CD14-positive monocyte (primary cell): ENCODE data around the gene ILF2. TPM values are rescaled to one million over a fixed set of nuclear protein-coding genes. Genes with fewer than 3 reads are reported as not detected.

Source experiments
- DNase-seq, 3 donors: peaks; one replicate each; pipeline ENCODE4 v3.0.0-alpha.2; 2011 to 2022
- H2AFZ ChIP-seq: 2 replicates; pipeline ENCODE4 v1.6.0; 2012; ENCODE audit warnings: mild to moderate bottlenecking, low read depth, low read length, inconsistent platforms; ENCODE audit not compliant: insufficient read depth, poor library complexity, severe bottlenecking
- H3K27ac ChIP-seq, 2 donors: 1 replicate in 1 of 2; 2 replicates in 1 of 2; pipeline ENCODE4 v1.5.1; 2012 to 2013; ENCODE audit warnings: low read length in 2 of 2, control low read depth in 1 of 2, inconsistent platforms in 1 of 2, low read depth in 1 of 2, mild to moderate bottlenecking in 1 of 2
- H3K27me3 ChIP-seq, 2 donors: one replicate each; pipeline versions ENCODE4 v1.6.0 to v1.6.1; 2011 to 2013; ENCODE audit warnings: low read length in 2 of 2; ENCODE audit not compliant: control insufficient read depth in 2 of 2, insufficient read depth in 2 of 2
- H3K36me3 ChIP-seq, 2 donors: replicated peaks in 1 of 2; 1 replicate in 1 of 2; 2 replicates in 1 of 2; pipeline versions ENCODE4 v1.5.1 to v1.6.1; 2012 to 2013; ENCODE audit warnings: low read length in 2 of 2, control low read depth in 1 of 2, inconsistent platforms in 1 of 2, mild to moderate bottlenecking in 1 of 2; ENCODE audit not compliant: insufficient read depth in 2 of 2, control insufficient read depth in 1 of 2
- H3K4me1 ChIP-seq, 2 donors: 1 replicate in 1 of 2; 2 replicates in 1 of 2; pipeline versions ENCODE4 v1.5.1 to v1.6.1; 2012 to 2013; ENCODE audit warnings: low read length in 2 of 2, control low read depth in 1 of 2, inconsistent platforms in 1 of 2, mild to moderate bottlenecking in 1 of 2, moderate library complexity in 1 of 2; ENCODE audit not compliant: insufficient read depth in 2 of 2, control insufficient read depth in 1 of 2
- H3K4me2 ChIP-seq: replicated peaks from 2 replicates; pipeline ENCODE3; 2012; ENCODE audit warnings: low read length, moderate library complexity, mild to moderate bottlenecking; ENCODE audit not compliant: poor library complexity, severe bottlenecking; ENCODE audit errors: extremely low read depth
- H3K4me3 ChIP-seq, 3 experiments: fragments of 200-600 bp in 1 of 3; sonication (generic) in 1 of 3; replicated peaks in 1 of 3; 1 replicate in 2 of 3; 2 replicates in 1 of 3; pipeline ENCODE4 v1.5.1; 2011 to 2013; ENCODE audit warnings: low read length in 3 of 3, mild to moderate bottlenecking in 3 of 3, control low read depth in 2 of 3, low read depth in 2 of 3, inconsistent platforms in 1 of 3, moderate library complexity in 1 of 3
- H3K79me2 ChIP-seq: 2 replicates; pipeline ENCODE4 v1.6.0; 2012; ENCODE audit warnings: mild to moderate bottlenecking, control low read depth, inconsistent platforms, low read length, moderate library complexity; ENCODE audit not compliant: insufficient read depth
- H3K9ac ChIP-seq: 2 replicates; pipeline ENCODE4 v1.6.0; 2017; ENCODE audit warnings: low read length, mild to moderate bottlenecking; ENCODE audit not compliant: insufficient read depth, poor library complexity, severe bottlenecking
- H3K9me3 ChIP-seq, 2 donors: replicated peaks in 1 of 2; 1 replicate in 1 of 2; 2 replicates in 1 of 2; pipeline versions ENCODE4 v1.5.1 to v1.6.1; 2012 to 2013; ENCODE audit warnings: low read length in 2 of 2, control low read depth in 1 of 2; ENCODE audit not compliant: control insufficient read depth in 1 of 2, insufficient read depth in 1 of 2
- H4K20me1 ChIP-seq: 2 replicates; pipeline ENCODE4 v1.6.0; 2012; ENCODE audit warnings: mild to moderate bottlenecking, low read length, control low read depth, moderate library complexity; ENCODE audit not compliant: insufficient read depth
- H3K27ac Mint-ChIP-seq, 7 donors: one replicate each; pipeline ENCODE4 v1.8.0; 2020; ENCODE audit warnings: mild to moderate bottlenecking in 7 of 7, mixed read lengths in 7 of 7, moderate library complexity in 6 of 7, inconsistent platforms in 2 of 7
- H3K27me3 Mint-ChIP-seq, 3 donors: one replicate each; pipeline ENCODE4 v1.8.0; 2021 to 2022; ENCODE audit warnings: low read depth in 3 of 3, mild to moderate bottlenecking in 3 of 3, mixed read lengths in 3 of 3, moderate library complexity in 3 of 3, inconsistent platforms in 1 of 3
- H3K36me3 Mint-ChIP-seq, 2 donors: one replicate each; pipeline ENCODE4 v1.8.0; 2020; ENCODE audit warnings: mixed read lengths in 2 of 2, inconsistent platforms in 1 of 2, mild to moderate bottlenecking in 1 of 2
- H3K4me1 Mint-ChIP-seq: one replicate; pipeline ENCODE4 v1.8.0; 2020; ENCODE audit warnings: mild to moderate bottlenecking, mixed read lengths
- H3K4me3 Mint-ChIP-seq, 2 donors: one replicate each; pipeline ENCODE4 v1.8.0; 2020; ENCODE audit warnings: mild to moderate bottlenecking in 2 of 2, mixed read lengths in 2 of 2, moderate library complexity in 1 of 2
- H3K9me3 Mint-ChIP-seq, 7 donors: one replicate each; pipeline ENCODE4 v1.8.0; 2020 to 2022; ENCODE audit warnings: mixed read lengths in 7 of 7, mild to moderate bottlenecking in 6 of 7, moderate library complexity in 6 of 7, inconsistent platforms in 2 of 7
- WGBS: methylation state at CpG from one replicate; pipeline ENCODE4 v1.1.5; 2013; ENCODE audit warnings: missing lambda C conversion rate; ENCODE audit not compliant: insufficient coverage; 5-methylcytosine and 5-hydroxymethylcytosine counted together
- intact Hi-C, 2 donors: fragments of 100-400 bp; cut with micrococcal nuclease; formaldehyde crosslinking; loops; one replicate each; pipeline versions ENCODE4 v1.15.0 to v1.15.1; 2023
- polyA plus RNA-seq, 3 donors: library from polyadenylated mRNA; depleted of rRNA in 1 of 3; unstranded in 2 of 3; stranded (reverse) in 1 of 3; fragments of 300-500 nt in 2 of 3; fragments of >200 nt in 1 of 3; fragmentation: Illumina TruSeq in 2 of 3; gene quantifications; 1 replicate in 2 of 3; 2 replicates in 1 of 3; pipeline ENCODE4 v1.2.3, GENCODE V29; 2012 to 2021
- TF ChIP-seq, protein P1 (sequence below): fragments of 200-600 bp; IDR thresholded peaks from one replicate; pipeline ENCODE4 v1.8.0; 2022; ENCODE audit warnings: antibody characterized with exemption, mild to moderate bottlenecking

ILF2 gene
- polyA plus RNA-seq, 3 donors: 103 to 118 (median 115) TPM

DNA sequence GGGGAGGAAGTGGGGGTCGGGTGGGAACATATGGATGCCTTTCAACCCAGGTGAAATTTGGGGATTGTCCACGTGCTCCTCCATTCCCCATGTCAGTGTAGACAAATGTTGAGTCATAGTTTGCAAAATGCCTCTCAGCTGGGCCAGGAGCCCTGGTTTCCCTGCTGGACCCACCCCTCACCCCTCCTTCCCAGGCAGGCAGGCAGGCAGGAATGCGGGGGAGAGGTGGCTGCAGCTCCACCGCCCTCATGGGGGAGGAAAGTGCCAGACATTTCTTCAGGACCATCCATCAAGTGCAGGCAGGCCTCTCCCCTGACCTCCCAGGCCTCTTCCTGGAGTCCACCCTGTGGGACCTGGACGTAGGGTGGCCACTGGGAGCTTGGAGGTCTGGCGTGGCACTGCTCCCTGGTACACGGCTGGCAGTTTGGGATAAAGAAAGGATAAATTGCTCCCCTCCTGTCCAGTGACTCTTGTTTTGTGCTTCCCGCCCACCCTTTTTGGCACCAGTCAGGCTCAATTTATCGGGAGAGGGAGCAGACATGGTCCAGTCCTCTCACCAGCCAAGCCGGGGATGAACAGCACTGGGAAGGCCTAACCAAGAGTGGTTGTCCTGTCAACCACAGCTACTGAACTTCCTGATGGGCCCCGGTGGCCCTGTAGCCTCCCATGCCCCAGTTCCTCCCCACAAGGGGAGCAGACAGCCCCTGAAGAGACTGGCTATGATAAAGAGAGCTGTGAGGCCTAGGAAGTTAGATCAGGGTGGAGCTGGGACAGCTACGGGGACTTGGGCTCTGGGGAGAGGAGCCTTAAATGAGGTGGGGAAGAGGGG lies 26.6 kb upstream of the ILF2 start:
- no peak for DNase-seq
- H2AFZ ChIP-seq: peak overlapping the region; percentile 100
- H4K20me1 ChIP-seq: no peaks in the 10 kb centered on the region
- H3K4me2 ChIP-seq: peak overlapping the region; percentile 93
- no peaks in the 10 kb centered on the region for H3K9me3 ChIP-seq
- Mint-ChIP-seq H3K27me3 (peaks cover 0 to 5% (median 0%) of the 10 kb centered on the region in 3 donors), H3K4me1 (peaks cover 16% of the 10 kb centered on the region), H3K4me3 (peak overlapping the region; percentile 76 to 93), H3K9me3 (no peaks in the 10 kb centered on the region), H3K27ac (peak overlapping the region in 5 of 7 donors; percentile 25 to 68 (median 57)), H3K36me3 (no peaks in the 10 kb centered on the region)
- peak overlapping the region; percentile 76 for H3K9ac ChIP-seq
- peak overlapping the region in 1 of 2 donors; percentile 65 for H3K27ac ChIP-seq
- no peaks in the 10 kb centered on the region for H3K79me2 ChIP-seq
- 84% methylated on average over 7 of the region's 12 CpGs for WGBS
- intact Hi-C loops: no loop called here
- H3K4me1 ChIP-seq: peaks cover 12 to 13% of the 10 kb centered on the region in 2 donors
- no peaks in the 10 kb centered on the region for H3K36me3 ChIP-seq
- H3K4me3 ChIP-seq: peak overlapping the region; percentile 51 to 83 (median 56)
- TF ChIP-seq, protein P1, sequence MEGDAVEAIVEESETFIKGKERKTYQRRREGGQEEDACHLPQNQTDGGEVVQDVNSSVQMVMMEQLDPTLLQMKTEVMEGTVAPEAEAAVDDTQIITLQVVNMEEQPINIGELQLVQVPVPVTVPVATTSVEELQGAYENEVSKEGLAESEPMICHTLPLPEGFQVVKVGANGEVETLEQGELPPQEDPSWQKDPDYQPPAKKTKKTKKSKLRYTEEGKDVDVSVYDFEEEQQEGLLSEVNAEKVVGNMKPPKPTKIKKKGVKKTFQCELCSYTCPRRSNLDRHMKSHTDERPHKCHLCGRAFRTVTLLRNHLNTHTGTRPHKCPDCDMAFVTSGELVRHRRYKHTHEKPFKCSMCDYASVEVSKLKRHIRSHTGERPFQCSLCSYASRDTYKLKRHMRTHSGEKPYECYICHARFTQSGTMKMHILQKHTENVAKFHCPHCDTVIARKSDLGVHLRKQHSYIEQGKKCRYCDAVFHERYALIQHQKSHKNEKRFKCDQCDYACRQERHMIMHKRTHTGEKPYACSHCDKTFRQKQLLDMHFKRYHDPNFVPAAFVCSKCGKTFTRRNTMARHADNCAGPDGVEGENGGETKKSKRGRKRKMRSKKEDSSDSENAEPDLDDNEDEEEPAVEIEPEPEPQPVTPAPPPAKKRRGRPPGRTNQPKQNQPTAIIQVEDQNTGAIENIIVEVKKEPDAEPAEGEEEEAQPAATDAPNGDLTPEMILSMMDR: no peak
- H3K27me3 ChIP-seq: no peaks in the 10 kb centered on the region

DNA sequence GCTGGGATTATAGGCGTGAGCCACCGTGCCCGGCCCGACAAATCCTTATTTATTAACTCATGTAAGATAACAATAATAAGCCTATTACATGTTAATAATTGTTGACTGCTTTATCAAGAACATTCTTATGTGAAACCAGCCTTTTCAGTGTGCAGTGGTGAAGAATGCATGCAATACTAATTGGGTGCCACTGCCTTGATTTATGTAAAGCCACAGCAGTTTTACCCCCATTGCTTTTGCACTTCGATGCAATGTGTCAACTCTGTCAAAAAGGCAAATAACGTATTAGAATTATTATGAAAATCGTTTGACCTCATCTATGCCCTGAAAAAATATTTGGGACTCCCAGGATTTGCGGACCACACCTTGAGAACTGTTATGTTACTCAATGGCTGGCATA lies 25.9 kb upstream of the ILF2 start:
- DNase-seq: no peak
- H3K4me2 ChIP-seq: no peak overlapping the region
- H3K4me3 ChIP-seq: no peak overlapping the region
- WGBS: 100% methylated on average over 2 of the region's 8 CpGs
- Mint-ChIP-seq H3K27me3 (peaks cover 0 to 5% (median 0%) of the 10 kb centered on the region in 3 donors), H3K4me3 (no peak overlapping the region), H3K4me1 (peaks cover 13% of the 10 kb centered on the region), H3K36me3 (no peaks in the 10 kb centered on the region), H3K27ac (peak overlapping the region in 1 of 7 donors; percentile 65), H3K9me3 (no peaks in the 10 kb centered on the region)
- H3K9me3 ChIP-seq: no peaks in the 10 kb centered on the region
- H3K9ac ChIP-seq: no peak overlapping the region
- no peak overlapping the region for H2AFZ ChIP-seq
- H4K20me1 ChIP-seq: no peaks in the 10 kb centered on the region
- peaks cover 12 to 13% of the 10 kb centered on the region in 2 donors for H3K4me1 ChIP-seq
- TF ChIP-seq, protein P1: no peak
- intact Hi-C loops: no loop called here
- no peaks in the 10 kb centered on the region for H3K36me3 ChIP-seq
- no peaks in the 10 kb centered on the region for H3K27me3 ChIP-seq
- H3K27ac ChIP-seq: no peak overlapping the region
- no peaks in the 10 kb centered on the region for H3K79me2 ChIP-seq
